ENCODE data around the gene SH3RF3.

DNA sequence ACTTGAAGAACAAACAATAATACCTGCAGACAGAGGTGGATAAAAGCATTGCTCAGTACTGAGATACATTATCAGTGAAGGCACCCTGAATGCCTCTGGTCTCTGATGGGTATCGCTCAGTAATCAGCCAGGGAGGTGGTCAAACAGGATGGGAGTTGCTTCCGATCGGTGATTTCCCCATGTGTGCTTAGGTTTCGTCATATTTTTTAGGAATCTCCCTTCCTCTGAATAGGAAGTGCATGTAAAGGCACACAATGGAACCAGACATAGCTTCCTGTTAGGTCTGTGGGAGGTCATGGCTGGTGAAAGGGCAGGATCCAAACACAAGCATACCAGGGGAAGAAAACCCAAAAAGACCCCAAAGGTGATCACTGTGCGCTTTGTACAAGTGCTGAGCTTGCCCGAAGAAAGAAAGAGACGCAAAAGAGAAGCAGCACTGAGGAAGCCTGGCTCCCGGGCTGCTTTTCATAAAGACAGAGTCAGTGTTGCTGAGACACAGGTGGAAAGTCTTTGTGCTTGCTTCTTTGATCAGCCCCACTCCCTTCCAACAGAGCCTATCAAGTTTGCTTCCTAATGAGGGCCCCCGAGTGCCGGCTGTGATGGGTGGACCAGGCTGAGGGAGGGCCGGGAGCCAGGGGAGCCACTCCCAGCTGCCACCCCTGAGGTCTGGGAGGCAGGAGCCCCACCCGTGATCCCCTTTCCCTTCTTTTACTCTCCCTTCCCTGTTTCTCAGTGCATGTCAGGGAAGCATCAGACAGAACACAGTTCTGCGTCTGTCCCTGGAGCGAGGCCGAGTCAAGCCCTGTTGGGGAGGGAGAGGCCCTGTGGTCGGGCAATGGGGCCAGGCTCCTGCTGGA, 138.2 kb downstream of the SH3RF3 start:
- TF ChIP-seq, protein P1, sequence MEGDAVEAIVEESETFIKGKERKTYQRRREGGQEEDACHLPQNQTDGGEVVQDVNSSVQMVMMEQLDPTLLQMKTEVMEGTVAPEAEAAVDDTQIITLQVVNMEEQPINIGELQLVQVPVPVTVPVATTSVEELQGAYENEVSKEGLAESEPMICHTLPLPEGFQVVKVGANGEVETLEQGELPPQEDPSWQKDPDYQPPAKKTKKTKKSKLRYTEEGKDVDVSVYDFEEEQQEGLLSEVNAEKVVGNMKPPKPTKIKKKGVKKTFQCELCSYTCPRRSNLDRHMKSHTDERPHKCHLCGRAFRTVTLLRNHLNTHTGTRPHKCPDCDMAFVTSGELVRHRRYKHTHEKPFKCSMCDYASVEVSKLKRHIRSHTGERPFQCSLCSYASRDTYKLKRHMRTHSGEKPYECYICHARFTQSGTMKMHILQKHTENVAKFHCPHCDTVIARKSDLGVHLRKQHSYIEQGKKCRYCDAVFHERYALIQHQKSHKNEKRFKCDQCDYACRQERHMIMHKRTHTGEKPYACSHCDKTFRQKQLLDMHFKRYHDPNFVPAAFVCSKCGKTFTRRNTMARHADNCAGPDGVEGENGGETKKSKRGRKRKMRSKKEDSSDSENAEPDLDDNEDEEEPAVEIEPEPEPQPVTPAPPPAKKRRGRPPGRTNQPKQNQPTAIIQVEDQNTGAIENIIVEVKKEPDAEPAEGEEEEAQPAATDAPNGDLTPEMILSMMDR (IDR thresholded peaks at IDR 0.05 in 4 of 5, conservative IDR thresholded peaks at IDR 0.05 in 1 of 5): no peak
- no peak for TF ChIP-seq POLR2A (IDR thresholded peaks at IDR 0.05)
